Glomerular endothelial cell (primary cell): ENCODE results near the gene KRT33A. TPM values are rescaled to one million over a fixed set of nuclear protein-coding genes. Genes with fewer than 3 reads are reported as not detected.
"Not testable (repeated sequence)": the region's sequence is repeated elsewhere in the genome, so short reads cannot be mapped to it uniquely, and the experiment has no call there.

Experiments used
- DNase-seq: peaks from one replicate; pipeline ENCODE4 v3.0.0-alpha.2; 2011; ENCODE audit warnings: low read depth, low spot score; ENCODE audit errors: extremely low read depth
- total RNA-seq: library from RNA; depleted of rRNA; stranded (reverse); fragments of >200 nt; gene quantifications from 2 replicates; pipeline ENCODE4 v1.2.3, GENCODE V29; 2015

Gene KRT33A
- total RNA-seq = not detected in 2 replicates

GRCh38 chr17:41350381-41350878 lies at the start of gene KRT33A:
KRT33A (minus strand) TSS chr17:41350828; CDS start chr17:41350767, 61 bp downstream.
- not testable (repeated sequence) for DNase-seq

GRCh38 chr17:41396996-41397660 lies 46.5 kb upstream of the KRT33A start, which contains the start of gene KRT31:
KRT31 (minus strand) TSS chr17:41397608; CDS start chr17:41397539, 69 bp downstream.
- no peak for DNase-seq

GRCh38 chr17:41396340-41396739 lies 45.7 kb upstream of the KRT33A start:
- no peak for DNase-seq

GRCh38 chr17:41395611-41396010 lies 45.0 kb upstream of the KRT33A start:
- no peak for DNase-seq

GRCh38 chr17:41395044-41395443 lies 44.4 kb upstream of the KRT33A start:
- DNase-seq = not testable (repeated sequence)

GRCh38 chr17:41394254-41394996 lies 43.8 kb upstream of the KRT33A start:
- no peak for DNase-seq

- DNase-seq = no peak
Measured at GRCh38 chr17:41393826-41394225, 43.2 kb upstream of the KRT33A start.

GRCh38 chr17:41393294-41393693 lies 42.7 kb upstream of the KRT33A start:
- no peak for DNase-seq

- no peak for DNase-seq
Measured at GRCh38 chr17:41392278-41392677, 41.6 kb upstream of the KRT33A start.

- no peak for DNase-seq
Measured at GRCh38 chr17:41391535-41391934, 40.9 kb upstream of the KRT33A start.

- no peak for DNase-seq
Measured at GRCh38 chr17:41390411-41390938, 39.8 kb upstream of the KRT33A start.

- DNase-seq = no peak
Measured at GRCh38 chr17:41387670-41388069, 37.0 kb upstream of the KRT33A start.

GRCh38 chr17:41386227-41386626 lies 35.6 kb upstream of the KRT33A start:
- DNase-seq = no peak

GRCh38 chr17:41383690-41384089 lies 33.1 kb upstream of the KRT33A start:
- DNase-seq = no peak

GRCh38 chr17:41382394-41382793 lies 31.8 kb upstream of the KRT33A start:
- DNase-seq = no peak

- DNase-seq = not testable (repeated sequence)
Measured at GRCh38 chr17:41381943-41382342, 31.3 kb upstream of the KRT33A start, which contains the start of gene KRT34. KRT34 (minus strand) TSS chr17:41382306; CDS start chr17:41382246, 60 bp downstream.

GRCh38 chr17:41380091-41380490 lies 29.5 kb upstream of the KRT33A start:
- not testable (repeated sequence) for DNase-seq

- peak; percentile 12 for DNase-seq
Measured at GRCh38 chr17:41377546-41377945, 26.9 kb upstream of the KRT33A start.

GRCh38 chr17:41369713-41370112 lies 19.1 kb upstream of the KRT33A start, which contains the start of gene KRT33B:
KRT33B (minus strand) TSS chr17:41369813; CDS start chr17:41369750, 63 bp downstream.
- no peak for DNase-seq

GRCh38 chr17:41369023-41369422 lies 18.4 kb upstream of the KRT33A start:
- DNase-seq = no peak

GRCh38 chr17:41367426-41368075 lies 16.9 kb upstream of the KRT33A start:
- no peak for DNase-seq
